NCI-H2029 treated with DMSO at 0.1 percent for 48 hours (cell line): Measurements from ENCODE around the gene SMYD3.

ENCODE experiments used
- DNase-seq: peaks from one replicate; lab custom pipeline; 2025; lab: John Stamatoyannopoulos, UW

SMYD3 gene

DNA sequence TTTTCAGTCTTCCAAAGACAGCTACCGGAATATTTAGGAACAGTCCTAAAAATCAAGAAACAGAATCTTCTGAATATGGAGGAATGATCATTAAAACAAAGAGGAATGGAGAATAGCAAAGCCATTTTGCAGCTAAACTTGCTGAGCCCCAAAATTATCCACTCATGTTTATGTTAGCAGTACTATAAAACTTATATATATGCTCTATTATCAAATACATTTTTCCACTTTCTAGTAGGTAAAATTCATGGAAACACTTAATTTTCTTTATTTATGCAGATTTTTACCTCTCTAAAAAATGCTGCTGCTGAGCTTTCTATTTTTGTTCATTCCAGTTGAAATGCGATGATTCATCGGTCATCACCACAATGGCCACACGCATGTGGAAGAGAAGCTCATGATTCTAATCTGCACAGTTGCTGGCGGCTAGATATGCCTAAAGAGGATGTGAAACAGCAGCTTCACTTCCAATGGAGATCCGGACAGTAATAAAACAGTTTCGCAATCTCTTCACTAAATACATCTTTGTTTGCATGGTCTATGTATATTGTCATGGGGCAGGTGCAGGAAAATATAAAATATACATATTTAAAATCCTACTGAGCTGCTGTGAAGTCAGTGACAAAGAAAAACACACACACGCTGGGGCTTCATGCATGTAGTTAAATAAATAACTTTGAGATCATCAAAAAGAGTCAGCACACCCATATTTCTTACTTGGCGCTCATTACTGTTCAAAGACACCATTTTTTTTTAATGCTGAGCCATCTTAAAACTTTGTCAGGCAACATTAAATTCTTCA is 292.2 kb downstream of the SMYD3 start:
- DNase-seq = peak; percentile 68

DNA sequence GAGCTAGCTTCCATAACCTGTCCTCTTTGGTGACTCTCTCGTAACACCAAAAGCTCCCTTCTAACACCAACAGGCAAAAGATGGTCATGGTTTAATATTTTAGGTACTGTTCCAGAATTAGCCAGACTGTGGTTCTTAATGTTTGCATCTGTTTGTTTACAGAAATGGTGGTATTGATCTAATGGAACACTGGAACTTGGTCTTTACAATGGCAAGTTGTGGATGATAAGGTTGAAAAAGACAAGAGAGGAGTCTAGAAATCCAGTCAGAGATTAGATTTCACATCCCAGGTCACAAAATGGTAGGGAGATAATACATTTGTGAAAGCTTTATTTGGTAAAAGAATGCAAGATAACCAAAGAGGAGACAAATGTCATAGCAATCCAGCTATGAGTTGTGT is 293.1 kb downstream of the SMYD3 start:
- no peak for DNase-seq

DNA sequence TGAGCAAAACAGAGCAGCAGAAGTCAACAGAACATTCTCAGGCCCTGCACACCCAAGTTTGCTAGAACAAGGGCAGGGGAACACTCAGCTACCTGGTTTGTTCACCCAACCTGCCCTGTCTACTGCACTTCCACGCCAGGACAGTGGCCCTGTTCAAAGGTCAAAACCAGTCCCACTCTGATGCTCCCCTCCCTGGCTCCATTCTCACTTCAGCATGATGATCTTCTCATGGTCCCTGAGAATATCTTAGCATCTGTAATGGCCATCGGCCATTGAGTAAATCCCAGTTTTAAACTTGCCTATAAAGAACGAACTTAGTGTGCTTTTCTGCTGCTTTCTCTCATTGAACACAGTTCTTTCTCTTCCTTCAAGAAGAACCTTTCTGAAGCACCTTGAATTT is 293.6 kb downstream of the SMYD3 start:
- no peak for DNase-seq

DNA sequence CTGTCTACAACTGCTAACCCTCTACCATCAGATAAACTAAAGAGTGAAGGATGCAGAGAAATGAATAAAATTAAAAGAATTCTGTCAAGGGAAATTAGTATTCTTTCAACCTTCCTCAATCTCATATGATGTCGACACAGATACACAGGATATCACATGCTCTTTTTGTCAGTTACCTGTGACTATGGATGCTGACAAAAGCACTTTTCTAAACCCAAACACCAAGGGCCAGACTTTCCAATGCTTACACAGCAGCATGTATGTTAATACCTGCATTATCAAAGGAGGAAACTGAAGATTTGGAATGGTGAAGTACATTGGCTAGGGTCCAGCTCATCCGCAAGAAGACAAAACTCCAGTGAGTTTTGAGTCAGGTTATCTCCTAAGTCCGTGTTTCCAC is 294.0 kb downstream of the SMYD3 start:
- no peak for DNase-seq

DNA sequence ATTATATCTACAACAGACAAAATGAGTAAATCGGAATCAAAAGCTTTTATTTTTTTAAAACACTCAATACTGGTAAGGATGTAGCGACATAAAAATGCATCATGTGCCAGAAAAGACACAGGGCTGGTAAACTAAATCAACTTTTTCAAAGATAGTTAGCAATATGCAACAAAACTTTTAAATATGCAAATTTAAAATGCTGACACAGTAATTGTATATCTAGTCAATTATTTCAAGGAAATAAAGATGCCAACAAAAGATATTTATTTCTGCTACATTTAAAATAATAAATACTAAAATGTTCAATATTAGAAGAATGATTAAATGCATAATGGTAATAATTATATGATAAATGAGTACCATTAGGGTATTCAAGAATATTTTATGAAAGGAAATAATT is 295.1 kb downstream of the SMYD3 start:
- DNase-seq = no peak

DNA sequence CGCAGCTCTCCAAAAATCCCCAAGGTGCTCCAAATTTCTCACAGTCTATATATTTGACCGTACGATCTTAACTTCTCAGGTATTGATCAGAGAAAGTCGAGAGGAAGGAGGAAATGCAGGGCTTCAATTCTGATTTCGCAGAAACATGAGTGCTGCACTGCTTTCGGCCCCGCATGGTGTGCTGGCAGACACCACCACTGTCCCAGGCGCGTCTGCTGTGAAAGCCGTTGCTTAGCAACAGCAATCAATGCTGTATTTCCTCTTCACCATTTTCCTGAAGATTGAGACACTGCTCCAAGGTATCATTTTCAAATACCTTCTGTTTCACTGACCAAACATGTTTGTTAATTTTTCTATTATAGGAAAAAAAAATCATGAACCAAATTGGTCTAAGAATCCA is 296.3 kb downstream of the SMYD3 start:
- peak; percentile 53 for DNase-seq

DNA sequence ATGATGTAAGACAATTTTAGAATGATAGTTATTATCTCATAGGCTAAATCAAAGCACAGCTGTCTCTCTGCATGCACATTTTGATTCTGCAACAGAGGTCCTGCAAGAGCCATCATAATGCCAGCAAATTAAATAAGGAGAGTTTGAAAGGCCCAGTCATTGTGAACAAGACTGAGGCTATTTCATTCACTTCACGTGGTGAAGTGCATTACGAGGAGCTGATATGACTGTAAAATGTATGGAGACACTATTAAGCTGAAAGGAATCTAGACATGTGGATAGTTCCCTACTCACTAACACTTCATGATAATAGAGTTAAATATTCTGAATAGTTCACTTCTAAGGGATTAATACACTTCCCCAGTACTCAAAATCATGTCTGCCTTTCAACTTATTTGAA is 299.0 kb downstream of the SMYD3 start:
- no peak for DNase-seq

DNA sequence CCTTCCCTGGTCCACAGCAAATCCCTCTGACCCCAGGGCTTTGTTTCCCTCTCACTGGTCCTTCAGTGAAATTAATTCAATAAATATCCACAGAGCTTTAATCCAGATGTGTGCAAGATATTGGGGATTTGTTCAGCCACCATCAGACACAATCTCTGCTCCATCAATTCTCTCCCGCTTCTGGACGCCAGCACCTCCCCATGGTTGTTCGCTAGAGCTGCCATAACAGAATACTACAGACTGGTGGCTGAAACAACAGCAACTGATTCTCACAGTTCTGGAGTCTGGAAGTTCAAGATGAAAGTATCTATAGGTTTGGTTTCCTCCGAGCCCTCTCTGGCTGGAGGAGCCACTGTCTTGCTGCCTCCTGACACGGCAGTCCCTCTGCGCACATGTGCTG is 303.9 kb downstream of the SMYD3 start:
- DNase-seq = no peak

DNA sequence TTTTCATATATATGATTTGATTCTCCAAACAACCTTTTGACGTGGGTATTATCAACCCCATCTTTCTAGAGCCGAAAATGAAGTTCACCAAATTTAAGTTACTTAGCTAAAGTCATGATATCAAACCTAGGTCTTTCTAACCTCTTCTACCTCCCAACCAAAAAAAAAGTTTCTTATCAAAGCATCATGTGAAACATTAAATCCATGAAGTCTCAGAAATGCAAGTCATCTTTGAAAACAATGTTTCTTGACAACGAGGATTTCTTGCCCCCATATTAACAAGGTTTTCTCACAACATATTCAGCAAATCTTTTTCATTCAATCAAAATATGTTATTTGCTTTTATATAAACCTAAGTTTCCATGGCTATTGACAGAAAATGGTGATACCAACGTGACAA is 306.3 kb downstream of the SMYD3 start:
- no peak for DNase-seq

DNA sequence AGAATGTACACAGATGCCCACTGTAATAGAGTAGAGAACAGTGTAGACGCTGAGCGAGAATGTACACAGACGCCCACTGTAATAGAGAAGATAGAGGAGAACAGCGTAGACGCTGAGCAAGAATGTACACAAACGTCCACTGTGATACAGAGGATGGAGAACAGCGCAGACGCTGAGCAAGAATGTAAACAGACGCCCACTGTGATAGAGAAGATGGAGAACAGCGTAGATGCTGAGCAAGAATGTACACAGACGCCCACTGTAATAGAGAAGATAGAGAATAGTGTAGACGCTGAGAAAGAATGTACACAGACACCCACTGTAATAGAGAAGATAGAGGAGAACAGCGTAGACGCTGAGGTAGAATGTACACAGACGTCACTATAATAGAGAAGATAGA is 306.9 kb downstream of the SMYD3 start:
- DNase-seq = no peak

DNA sequence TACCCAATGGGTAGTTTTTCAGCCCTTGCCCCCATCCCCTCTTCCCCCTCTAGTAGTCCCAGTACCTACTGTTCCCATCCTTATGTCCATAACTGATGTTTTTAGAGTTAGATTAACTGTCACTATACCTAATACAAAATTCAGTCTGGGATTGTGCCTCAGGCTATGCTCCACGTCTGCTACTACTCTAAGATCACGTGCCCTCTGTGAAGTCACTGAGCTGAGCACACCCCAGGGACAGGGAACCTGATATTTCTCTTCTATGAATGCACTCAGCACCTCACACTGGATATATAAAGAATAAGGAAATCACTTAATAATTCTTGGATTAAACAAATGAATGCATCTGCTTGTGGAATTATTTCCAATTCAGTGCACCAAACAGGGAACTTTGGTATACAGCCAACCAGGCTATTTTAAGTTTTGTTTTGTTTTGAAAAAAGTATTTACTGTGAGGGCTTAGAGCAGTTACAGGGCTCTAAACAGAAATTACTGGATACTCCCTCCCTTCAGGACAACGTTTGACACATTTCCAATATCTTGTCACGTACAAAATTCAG is 307.9 kb downstream of the SMYD3 start:
- DNase-seq = no peak

DNA sequence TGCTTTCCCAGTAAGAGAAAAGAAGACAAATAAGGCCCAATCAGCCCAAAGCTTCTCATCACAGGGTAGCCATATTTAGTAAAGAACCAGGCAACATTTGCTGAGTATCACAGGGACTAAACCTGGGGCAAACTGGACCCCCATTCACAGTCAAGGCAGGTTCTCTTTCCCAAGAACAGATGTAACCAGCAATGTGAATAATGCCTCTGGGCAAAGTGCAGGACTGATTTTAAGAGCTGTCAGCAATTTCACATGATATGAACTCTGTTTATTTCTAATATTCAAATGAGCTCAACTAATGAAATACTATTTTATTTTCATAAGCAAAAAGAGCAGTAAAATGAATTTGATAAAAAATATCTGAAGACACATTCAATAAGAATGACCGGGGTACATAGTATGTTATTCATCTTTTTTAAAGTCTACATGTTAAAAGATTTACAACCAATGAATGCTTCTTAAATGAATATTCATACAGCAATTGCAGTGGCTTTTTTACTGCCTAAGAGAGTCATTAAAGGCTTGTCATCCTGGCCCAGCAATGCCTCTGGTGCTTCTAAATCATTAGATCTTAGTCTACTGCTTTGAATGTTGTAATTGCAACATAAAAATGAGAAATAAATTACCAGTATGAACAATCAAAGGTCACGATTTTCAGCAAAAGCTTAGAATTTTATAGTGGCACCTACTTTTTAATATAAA is 308.8 kb downstream of the SMYD3 start:
- no peak for DNase-seq

DNA sequence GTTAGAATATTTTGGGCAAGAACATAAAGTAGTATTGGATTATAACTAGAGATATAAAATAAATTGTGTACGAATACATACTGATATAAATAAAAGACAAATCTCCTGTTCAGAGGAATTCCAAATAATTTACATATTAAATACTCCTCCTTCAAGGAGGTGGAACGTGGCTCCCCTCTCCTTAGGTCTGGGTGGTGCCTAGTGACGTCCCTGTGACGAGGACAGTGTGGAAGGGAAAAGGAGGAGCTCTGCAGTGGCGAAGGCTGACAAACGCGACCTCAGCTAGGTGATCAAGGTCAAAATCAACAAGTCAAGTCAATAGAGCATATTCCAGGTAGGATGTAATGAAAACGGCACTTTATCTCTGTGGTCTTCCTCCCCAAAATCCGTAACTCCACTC is 310.0 kb downstream of the SMYD3 start:
- no peak for DNase-seq

DNA sequence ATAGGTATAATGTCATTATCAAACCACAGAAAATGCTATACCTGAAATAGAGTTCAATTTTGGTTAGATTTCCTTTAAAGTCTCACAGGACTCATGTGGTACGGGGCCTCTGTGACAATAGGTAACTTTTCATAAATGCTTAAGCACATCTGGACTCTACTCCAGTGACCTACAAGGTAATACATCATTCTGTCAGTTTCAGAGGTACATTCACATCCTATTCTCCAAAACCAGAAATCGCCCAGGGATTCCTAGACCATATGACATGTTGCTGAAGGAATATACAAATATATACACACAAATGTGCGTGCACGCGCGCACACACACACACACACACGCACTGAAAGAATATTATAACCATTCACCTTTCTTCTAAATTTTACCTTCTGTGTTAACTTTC is 311.8 kb downstream of the SMYD3 start:
- no peak for DNase-seq

DNA sequence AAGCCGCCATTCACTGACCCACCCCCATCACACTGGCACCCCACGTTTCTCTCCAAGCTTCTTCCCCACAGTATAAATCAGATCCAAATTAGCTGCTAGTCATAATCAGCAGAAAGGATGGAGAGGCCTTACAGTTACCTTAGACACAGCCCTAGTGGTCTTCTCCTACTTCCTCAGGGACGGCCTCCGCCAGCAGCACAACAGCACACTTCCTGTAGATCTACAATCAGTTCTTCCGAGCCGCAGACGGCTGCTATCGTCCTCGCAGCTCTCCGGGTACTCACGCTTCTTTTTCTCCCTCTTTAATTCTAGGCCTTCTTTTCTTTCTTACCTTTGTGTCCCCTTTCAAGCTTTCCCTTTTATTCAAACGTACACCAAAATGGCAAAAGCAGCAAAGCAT is 313.5 kb downstream of the SMYD3 start:
- no peak for DNase-seq

DNA sequence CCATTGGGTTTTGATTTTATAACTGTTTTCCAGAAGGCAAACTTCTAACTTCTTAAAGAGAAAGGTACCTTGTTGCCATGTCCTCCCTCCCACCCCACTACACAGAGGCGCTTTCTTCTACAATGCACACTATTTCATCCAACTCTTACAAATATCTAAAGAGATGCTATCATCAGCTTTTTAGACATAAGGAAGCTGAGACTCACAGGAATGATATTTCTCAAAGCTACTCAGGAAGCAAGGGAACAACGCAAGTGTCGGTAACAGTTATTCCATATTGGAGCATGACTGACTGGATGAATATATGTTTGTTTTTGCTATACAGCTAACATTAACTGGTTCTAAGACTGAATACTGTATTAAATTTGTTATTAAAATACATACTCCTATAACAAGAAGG is 318.0 kb downstream of the SMYD3 start:
- DNase-seq = no peak

DNA sequence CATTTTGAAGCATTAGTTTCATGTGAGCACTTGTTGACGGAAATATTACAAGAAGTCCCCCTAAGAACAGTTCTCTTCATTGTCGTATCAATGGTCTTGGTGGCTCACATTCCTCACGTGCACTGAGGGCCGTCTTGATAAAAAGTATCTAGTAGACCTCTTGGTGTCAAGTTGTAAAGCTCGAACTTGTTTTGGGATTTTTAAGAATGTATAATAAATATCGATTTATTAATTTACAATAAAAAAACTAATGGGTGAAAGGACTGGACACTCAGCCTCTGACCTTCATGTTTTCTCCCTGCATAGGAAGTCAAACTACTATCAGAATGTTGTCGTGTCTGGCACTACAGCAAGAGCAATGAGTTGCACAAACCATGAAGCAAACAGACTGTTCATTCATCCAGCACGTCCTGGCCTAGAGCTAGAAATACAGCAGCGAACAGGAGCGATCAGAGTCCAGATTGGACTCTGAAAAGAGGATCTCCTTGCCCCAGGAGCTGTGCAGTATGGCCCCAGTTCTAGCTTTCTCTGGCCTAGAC is 319.2 kb downstream of the SMYD3 start:
- DNase-seq = no peak

DNA sequence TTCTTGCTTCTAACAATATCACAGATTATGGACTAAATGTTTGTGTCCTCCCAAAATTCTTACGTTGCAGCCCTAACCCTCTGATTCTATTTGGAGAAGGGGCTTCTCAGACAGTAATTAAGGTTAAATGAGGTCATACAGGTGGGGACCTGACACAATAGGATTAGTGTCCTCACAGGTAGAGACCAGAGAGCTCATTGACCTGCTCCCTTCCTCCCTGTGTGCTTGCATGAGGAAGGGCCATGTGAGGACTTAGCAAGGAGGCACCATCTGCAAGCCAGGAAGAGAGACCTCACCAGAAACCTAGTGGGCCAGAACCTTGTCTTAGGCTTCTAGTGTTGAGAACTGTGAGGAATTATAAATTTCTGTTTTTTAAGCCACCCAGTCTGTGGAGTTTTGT is 322.6 kb downstream of the SMYD3 start:
- no peak for DNase-seq

DNA sequence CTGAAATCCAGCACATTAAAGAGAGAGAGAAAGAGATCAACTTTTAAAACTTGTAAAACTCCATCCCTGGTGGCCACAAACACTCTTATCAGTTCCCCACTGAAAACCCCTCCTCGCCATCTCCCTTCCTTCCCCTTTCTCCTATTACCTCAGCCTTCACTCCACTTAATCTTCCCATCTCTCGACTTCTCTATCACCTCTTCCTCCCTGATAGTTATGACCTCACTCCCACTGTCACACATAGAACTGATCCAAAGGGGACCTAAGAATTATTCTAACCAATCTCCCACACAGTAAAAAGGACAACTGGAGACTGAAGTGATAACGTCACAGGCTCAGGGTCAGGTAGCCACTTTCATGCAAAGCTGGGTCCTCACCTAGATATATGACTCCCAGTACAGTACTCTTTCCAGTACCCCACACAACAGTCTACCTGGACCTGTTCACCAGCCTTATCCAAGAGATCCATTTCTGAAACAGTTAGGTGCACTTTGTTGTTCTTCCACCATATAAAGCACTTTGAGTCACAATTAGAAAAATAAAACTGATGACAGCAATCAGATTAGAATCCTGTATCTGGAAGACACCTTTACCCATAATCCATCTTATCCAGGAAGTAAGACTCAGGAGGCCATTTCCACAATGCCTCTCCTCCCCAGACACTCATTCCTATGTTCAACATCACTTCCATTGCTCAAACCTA is 324.8 kb downstream of the SMYD3 start:
- no peak for DNase-seq

DNA sequence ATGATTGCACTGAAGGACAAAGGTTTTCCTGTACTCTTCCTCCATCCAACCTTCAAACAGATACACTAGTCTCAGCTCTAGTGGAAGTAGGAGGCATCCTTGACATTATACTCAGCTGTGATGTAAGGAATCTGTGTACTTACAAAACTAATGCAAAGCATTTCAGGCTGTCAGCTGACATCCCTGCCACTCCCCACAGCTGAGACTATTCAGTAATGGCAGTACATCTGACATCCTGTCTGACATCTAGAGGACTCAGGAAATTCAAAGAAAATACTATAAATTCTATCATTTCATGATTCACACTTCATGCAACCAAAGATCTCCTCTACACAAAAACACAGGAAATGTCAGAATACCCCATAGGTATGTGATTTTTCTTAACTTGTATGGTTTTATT is 325.8 kb downstream of the SMYD3 start:
- DNase-seq = no peak

DNA sequence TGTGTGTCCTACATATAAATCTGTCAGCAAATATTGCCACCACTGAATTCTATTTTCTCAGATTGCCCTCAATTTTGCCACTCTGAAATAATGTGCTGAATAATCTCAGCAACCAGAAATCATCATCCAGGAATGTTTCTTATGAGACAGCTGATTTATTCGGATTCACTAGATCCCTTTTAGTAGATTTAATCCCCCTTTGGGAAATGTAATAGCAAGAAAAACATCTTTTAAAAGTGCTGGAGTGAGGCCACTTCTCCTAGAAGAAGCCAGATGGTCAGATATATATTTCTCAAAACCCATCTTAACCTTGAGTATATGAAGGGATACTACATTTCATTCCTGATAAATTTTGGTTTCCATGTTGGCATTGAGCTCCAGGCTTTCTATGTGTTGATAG is 327.7 kb downstream of the SMYD3 start:
- no peak for DNase-seq

DNA sequence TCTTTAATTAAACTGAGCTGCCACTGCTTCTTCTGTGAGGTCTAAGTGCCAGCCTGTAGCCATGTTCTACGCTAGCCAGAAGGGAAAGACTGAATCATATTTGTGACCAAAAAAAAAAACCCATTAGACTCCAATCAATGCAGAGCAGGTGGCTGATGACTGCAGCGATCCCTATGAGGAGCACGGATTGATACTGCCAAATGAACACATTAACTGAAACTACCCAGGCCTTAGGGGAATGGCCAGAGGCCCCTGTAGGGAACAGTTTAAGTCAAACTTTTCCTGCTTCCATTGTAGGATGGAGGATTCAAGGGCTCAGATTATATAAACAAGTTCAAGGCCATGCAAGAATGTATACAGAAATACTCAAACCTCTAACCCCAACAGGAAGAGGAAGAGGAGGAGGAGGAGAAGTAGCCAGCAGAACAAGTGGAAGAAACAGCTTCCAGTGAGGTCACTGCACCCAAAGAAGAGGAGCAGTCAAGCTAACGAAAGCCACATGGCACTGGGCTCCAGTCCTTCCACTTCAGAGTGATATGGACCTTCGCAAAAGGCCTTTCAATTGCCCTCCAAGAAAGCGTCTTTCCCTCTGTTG is 328.3 kb downstream of the SMYD3 start:
- DNase-seq = no peak
